SK-N-MC (cell line): Measurements from ENCODE around the gene NCKAP5.

Experiments
- DNase-seq: peaks from one replicate; pipeline ENCODE4 v3.0.0-alpha.2; 2011; ENCODE audit warnings: low read depth, low spot score
- H3K27ac ChIP-seq: fragments of 200-600 bp; sonication (generic); 2 replicates; pipeline ENCODE4 v1.5.1; 2016; ENCODE audit warnings: mixed run types
- H3K36me3 ChIP-seq: fragments of 200-600 bp; sonication (generic); 2 replicates; pipeline ENCODE4 v1.6.1; 2017; ENCODE audit warnings: antibody characterized with exemption, low read length, mixed read lengths; ENCODE audit not compliant: insufficient read depth
- H3K4me3 ChIP-seq: fragments of 200-600 bp; sonication (generic); 2 replicates; pipeline ENCODE4 v1.5.1; 2016
- H3K9ac ChIP-seq: fragments of 200-600 bp; sonication (generic); 2 replicates; pipeline ENCODE4 v1.8.0; 2017; ENCODE audit warnings: mixed run types, mixed read lengths; ENCODE audit not compliant: insufficient read length
- H3K9me3 ChIP-seq: fragments of 200-600 bp; sonication (generic); 2 replicates; pipeline ENCODE4 v1.6.1; 2017; ENCODE audit warnings: low read depth, mild to moderate bottlenecking, antibody characterized with exemption, low read length, moderate library complexity, mixed read lengths
- EZH2 ChIP-seq: fragments of 200-600 bp; sonication (generic); IDR thresholded peaks from one replicate; pipeline ENCODE4 v1.6.1; 2017; ENCODE audit warnings: antibody characterized with exemption
- FOXP2 ChIP-seq: optimal IDR thresholded peaks from 2 replicates; pipeline ENCODE3; 2011; ENCODE audit warnings: mild to moderate bottlenecking, moderate library complexity; ENCODE audit not compliant: insufficient read depth; ENCODE audit errors: extremely low read length, control extremely low read depth
- POLR2AphosphoS5 ChIP-seq: IDR thresholded peaks from 2 replicates; pipeline ENCODE4 v1.6.1; 2012; ENCODE audit warnings: mild to moderate bottlenecking, low read depth, low read length, borderline replicate concordance

The NCKAP5 gene

DNA sequence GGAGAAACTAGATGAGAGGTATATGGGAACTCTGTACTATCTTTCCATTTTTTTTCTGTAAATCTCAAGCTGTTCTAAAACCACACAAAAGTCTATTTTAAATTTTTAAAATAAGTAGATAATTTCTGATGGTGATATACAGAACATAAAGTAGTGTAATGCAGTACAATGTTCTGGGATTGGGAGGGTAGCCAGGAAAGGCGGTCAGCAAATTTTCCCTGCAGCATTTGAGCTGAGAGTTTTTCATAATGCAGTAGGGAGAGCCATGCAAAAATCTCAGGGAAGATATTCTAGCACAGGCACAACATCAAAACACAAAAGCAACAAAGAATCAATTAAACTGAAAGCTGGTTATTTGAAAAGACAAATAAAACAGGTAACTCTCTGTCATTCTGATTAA, 141.5 kb downstream of the NCKAP5 start:
- Histone ChIP-seq H3K9me3 (no peaks in the 10 kb centered on the region), H3K9ac (peak overlapping the region; percentile 32), H3K27ac (peak overlapping the region; percentile 58), H3K36me3 (no peaks in the 10 kb centered on the region), H3K4me3 (0 out of 2 replicates have a peak overlapping the region, but pooled peaks have one; percentile 3)
- TF ChIP-seq POLR2AphosphoS5 (no peak), EZH2 (no peak), FOXP2 (no peak)
- DNase-seq: no peak

DNA sequence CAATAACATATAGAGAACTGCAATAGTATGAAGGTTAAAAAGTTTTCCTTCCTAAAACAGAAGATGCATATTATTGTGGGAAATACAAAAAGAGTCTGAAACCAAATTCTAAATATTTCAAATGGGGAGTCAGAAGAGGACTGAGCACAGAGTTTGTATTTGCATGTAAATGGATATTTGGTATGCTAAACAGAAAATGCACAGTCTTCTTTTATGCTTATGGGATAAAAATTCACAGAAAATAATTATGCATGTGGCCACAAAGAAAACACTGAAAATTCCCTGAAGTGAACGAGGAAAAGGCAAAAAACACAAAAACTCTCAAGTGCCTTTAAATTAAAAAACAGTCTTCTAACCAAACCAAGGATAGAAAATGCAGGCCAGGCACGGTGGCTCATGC, 142.7 kb downstream of the NCKAP5 start:
- no peak for DNase-seq
- H3K36me3 ChIP-seq: no peaks in the 10 kb centered on the region
- peak overlapping the region; percentile 1; the same call in 1 of the 2 replicates for H3K4me3 ChIP-seq
- no peaks in the 10 kb centered on the region for H3K9me3 ChIP-seq
- H3K27ac ChIP-seq: peak overlapping the region; percentile 79
- H3K9ac ChIP-seq: no peak overlapping the region
- TF ChIP-seq EZH2 (no peak), FOXP2 (no peak), POLR2AphosphoS5 (no peak)

DNA sequence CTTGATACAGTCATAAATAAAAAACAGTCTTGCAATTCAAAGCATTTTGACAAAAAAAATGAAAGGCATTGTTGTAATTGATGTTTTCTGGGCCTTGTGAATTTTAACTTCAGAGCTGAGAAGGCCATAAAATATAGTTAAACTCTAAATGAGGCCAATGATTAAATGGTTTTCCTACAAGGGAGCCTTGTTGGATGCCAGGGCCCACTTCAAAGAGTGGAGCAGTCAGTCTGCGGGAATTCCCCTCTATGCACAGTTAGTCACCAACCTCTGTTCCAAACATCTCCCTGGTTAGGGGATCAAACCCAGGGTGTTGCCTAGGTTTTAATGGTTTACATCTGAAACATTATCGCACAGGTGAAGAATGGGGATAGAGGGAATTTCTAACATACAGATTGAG, 143.4 kb downstream of the NCKAP5 start:
- H3K9me3 ChIP-seq: no peaks in the 10 kb centered on the region
- DNase-seq: no peak
- no peaks in the 10 kb centered on the region for H3K36me3 ChIP-seq
- peak overlapping the region; percentile 79 for H3K27ac ChIP-seq
- H3K4me3 ChIP-seq: 0 out of 2 replicates have a peak overlapping the region, but pooled peaks have one; percentile 1
- H3K9ac ChIP-seq: peak overlapping the region; percentile 29
- TF ChIP-seq EZH2 (no peak), POLR2AphosphoS5 (no peak), FOXP2 (no peak)

DNA sequence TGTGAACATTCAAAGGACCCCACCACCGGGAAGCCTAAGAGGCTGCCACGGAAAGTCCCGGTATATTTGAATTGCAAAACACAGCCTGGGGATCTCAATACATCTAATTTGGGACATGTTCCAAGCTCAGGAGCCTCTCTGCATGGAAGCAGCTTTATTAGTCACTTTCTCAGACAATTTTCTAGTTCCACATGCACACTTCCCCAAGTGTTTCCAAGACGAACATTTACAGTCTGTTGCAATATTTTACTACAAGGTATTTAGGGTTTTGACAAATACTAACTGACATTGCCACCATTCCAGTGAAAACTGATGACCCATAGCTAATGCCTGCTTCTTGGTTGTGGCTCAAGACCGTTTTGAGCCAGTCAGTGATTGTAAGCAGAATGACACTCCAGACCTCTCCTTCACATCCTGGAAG, 145.3 kb downstream of the NCKAP5 start:
- H3K4me3 ChIP-seq: peak overlapping the region; percentile 66
- no peaks in the 10 kb centered on the region for H3K36me3 ChIP-seq
- H3K9ac ChIP-seq: no peak overlapping the region
- peak; percentile 89 for DNase-seq
- peak overlapping the region; percentile 79 for H3K27ac ChIP-seq
- no peak for TF ChIP-seq POLR2AphosphoS5
- no peak for TF ChIP-seq FOXP2
- H3K9me3 ChIP-seq: no peaks in the 10 kb centered on the region

DNA sequence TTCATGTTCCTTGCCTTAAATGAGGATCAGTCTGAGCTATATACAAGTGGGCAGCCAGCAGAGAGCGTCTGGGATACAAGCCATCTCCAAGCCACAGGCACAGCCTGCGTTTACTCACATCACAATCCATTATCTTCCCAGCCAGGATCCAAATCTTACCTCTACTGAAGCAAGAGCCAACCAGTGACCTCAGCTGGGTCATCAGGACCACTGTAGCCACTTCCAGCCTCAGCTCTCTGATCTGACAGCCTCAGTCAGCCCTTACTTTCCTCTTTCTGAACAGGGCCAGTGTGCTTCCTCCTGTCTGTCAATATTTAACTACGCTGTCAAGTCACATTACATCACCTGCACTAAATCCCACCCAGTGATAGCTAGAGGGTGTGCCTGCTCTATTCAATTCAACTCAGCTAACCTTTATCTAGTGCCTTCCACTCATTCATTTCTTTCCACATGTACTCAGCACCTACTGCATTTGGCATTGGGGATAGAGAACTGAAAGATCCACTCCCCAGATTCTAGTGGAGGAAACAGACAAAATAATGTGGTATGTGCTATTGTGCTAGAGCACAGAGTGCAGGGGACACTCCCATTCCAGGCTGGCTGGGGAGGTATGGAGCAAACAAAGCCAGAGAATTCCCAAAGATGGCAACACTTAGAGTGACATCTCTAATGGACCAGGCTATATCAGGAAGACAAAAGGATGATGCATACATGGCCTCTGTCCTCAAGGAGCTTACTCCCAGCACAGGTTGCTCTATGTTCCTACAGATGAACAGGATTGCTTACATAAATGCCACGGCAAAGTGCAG, 146.5 kb downstream of the NCKAP5 start:
- H3K9ac ChIP-seq: no peak overlapping the region
- no peak overlapping the region for H3K27ac ChIP-seq
- TF ChIP-seq FOXP2 (no peak), POLR2AphosphoS5 (no peak), EZH2 (no peak)
- no peaks in the 10 kb centered on the region for H3K9me3 ChIP-seq
- H3K4me3 ChIP-seq: no peak overlapping the region
- no peaks in the 10 kb centered on the region for H3K36me3 ChIP-seq
- DNase-seq: no peak

DNA sequence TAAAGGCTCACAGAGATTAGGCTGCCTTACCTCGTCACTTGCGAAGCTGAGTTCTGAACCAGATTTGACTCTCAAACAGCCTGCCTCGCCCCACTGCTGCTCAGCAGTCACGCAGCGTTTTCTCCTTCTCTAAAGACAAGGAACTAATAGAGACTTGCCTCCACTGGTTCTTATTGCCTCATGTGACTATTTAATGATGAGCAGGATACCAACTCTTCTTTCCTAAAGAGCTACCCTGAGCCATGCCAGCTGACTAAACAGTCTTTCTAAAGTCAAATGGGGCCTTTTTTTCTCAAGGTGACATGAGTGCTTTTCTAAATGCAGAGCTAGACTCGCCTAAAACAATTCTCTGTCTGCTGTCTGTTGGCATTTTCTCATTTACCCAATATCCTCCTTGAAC, 147.5 kb downstream of the NCKAP5 start:
- Histone ChIP-seq H3K9ac (no peak overlapping the region), H3K36me3 (no peaks in the 10 kb centered on the region), H3K4me3 (no peak overlapping the region), H3K27ac (no peak overlapping the region), H3K9me3 (no peaks in the 10 kb centered on the region)
- no peak for TF ChIP-seq EZH2
- no peak for TF ChIP-seq FOXP2
- TF ChIP-seq POLR2AphosphoS5: no peak
- DNase-seq: no peak

DNA sequence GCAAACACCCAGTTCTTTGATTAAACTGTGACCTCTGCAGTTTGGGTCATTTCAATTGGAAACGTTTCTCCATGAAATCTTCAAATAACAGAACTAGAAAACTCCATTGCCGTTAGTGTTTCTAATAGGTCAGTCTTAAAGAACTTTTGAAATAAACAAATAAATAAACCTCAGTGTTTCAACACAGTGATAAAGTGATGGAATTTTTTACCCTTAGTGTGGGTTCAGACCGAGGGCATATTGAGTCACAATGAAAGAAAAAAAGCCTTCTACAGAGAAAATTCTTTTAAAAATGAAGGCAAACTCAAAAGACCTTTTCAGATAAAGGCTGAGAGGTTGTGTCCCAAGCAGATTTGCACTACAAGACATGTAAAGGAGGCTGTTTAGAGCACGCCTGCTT, 149.6 kb downstream of the NCKAP5 start:
- no peak for TF ChIP-seq POLR2AphosphoS5
- no peak for TF ChIP-seq EZH2
- TF ChIP-seq FOXP2: no peak
- Histone ChIP-seq H3K9me3 (no peaks in the 10 kb centered on the region), H3K27ac (no peak overlapping the region), H3K36me3 (no peaks in the 10 kb centered on the region), H3K4me3 (no peak overlapping the region), H3K9ac (no peak overlapping the region)
- no peak for DNase-seq

DNA sequence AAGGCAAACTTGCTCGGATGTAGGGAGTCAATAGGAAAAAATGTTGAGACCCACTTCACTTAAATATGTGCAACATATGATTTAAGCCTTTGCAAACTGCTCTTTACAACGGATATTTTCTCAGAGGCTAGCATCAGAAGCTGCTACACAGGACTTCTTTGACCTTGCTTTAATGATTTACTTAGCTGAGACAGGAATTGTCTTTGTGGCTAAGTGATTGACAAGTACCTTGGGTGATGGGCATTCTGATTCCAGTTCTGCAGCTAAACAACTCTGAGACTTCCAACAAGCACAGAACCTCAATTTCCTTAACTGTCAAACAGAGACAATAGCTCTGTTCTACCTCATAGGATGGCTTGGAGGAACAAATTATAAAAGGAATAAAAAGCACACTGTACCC, 150.2 kb downstream of the NCKAP5 start:
- Histone ChIP-seq H3K36me3 (no peaks in the 10 kb centered on the region), H3K4me3 (no peak overlapping the region), H3K9ac (no peak overlapping the region), H3K27ac (no peak overlapping the region), H3K9me3 (no peaks in the 10 kb centered on the region)
- no peak for TF ChIP-seq POLR2AphosphoS5
- TF ChIP-seq EZH2: no peak
- no peak for TF ChIP-seq FOXP2
- DNase-seq: no peak
